ENCODE data around the gene CALR3. TPM values are rescaled to one million over a fixed set of nuclear protein-coding genes. Genes with fewer than 3 reads are reported as not detected.

Gene CALR3, protein sequence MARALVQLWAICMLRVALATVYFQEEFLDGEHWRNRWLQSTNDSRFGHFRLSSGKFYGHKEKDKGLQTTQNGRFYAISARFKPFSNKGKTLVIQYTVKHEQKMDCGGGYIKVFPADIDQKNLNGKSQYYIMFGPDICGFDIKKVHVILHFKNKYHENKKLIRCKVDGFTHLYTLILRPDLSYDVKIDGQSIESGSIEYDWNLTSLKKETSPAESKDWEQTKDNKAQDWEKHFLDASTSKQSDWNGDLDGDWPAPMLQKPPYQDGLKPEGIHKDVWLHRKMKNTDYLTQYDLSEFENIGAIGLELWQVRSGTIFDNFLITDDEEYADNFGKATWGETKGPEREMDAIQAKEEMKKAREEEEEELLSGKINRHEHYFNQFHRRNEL
- 0.22 TPM in 1 of 2 replicates, not detected in the other for total RNA-seq

GRCh38 chr19:16495982-16496612 is at the start of gene CALR3, which contains the start of gene C19orf44:
Gene CALR3 (minus strand): TSS chr19:16496167. CDS start chr19:16496129, 38 bp downstream.
Gene C19orf44 (plus strand): TSS chr19:16496394. CDS start chr19:16500793, 4,399 bp downstream.

GRCh38 chr19:16542045-16542909 is 46.3 kb upstream of the CALR3 start, which contains the start of gene CHERP:
Gene CHERP (minus strand): TSS chr19:16542437. CDS start chr19:16542378, 59 bp downstream.

Other genes with a start within 250 kb of the CALR3 start
- gene KLF2, start 171.3 kb downstream of the CALR3 start, total RNA-seq: 1.00 and 2.0 TPM in 2 replicates
- gene EPS15L1, start 24.2 kb downstream of the CALR3 start, total RNA-seq: 13.1 and 14.7 TPM in 2 replicates
- 3.7 and 4.0 TPM in 2 replicates for gene C19orf44, start 227 bp upstream of the CALR3 start, total RNA-seq
- 3.9 and 5.4 TPM in 2 replicates for gene CHERP, start 46.3 kb upstream of the CALR3 start, total RNA-seq
- 24.1 and 31.1 TPM in 2 replicates for gene SLC35E1, start 76.2 kb upstream of the CALR3 start, total RNA-seq
- gene MED26, start 132.0 kb upstream of the CALR3 start, total RNA-seq: 3.6 and 5.2 TPM in 2 replicates
- 77.8 and 78.2 TPM in 2 replicates for gene SMIM7, start 164.0 kb upstream of the CALR3 start, total RNA-seq
- 0.77 and 1.4 TPM in 2 replicates for gene TMEM38A, start 165.0 kb upstream of the CALR3 start, total RNA-seq
- gene NWD1, start 223.7 kb upstream of the CALR3 start, total RNA-seq: not detected in 2 replicates